Fibroblast of skin of right biceps (primary cell): ENCODE results near the gene POU3F1.

ENCODE experiments used
- DNase-seq: peaks from one replicate; pipeline ENCODE4 v3.0.0-alpha.2; 2013

Gene POU3F1

GRCh38 chr1:38046333-38046883, at the start of gene POU3F1:
TSS of gene POU3F1 (minus strand) at chr1:38046793. CDS start at chr1:38046743, 50 bp downstream.
- no peak for DNase-seq

GRCh38 chr1:38095454-38095931, 48.9 kb upstream of the POU3F1 start:
- no peak for DNase-seq

GRCh38 chr1:38094711-38095290, 48.2 kb upstream of the POU3F1 start:
- DNase-seq: no peak

GRCh38 chr1:38093569-38094520, 47.3 kb upstream of the POU3F1 start:
- DNase-seq: no peak

GRCh38 chr1:38092256-38092655, 45.7 kb upstream of the POU3F1 start:
- no peak for DNase-seq

GRCh38 chr1:38090796-38091195, 44.2 kb upstream of the POU3F1 start:
- DNase-seq: no peak

GRCh38 chr1:38089712-38090360, 43.2 kb upstream of the POU3F1 start:
- no peak for DNase-seq

GRCh38 chr1:38088791-38089190, 42.2 kb upstream of the POU3F1 start:
- no peak for DNase-seq

GRCh38 chr1:38088366-38088765, 41.8 kb upstream of the POU3F1 start:
- DNase-seq: no peak

- DNase-seq: no peak
Measured at GRCh38 chr1:38087676-38088075, 41.1 kb upstream of the POU3F1 start.

GRCh38 chr1:38085666-38086330, 39.2 kb upstream of the POU3F1 start:
- DNase-seq: no peak

GRCh38 chr1:38084700-38085099, 38.1 kb upstream of the POU3F1 start:
- DNase-seq: no peak

GRCh38 chr1:38084113-38084512, 37.5 kb upstream of the POU3F1 start:
- DNase-seq: no peak

GRCh38 chr1:38083541-38083940, 36.9 kb upstream of the POU3F1 start:
- no peak for DNase-seq

- DNase-seq: no peak
Measured at GRCh38 chr1:38082769-38083263, 36.2 kb upstream of the POU3F1 start.

GRCh38 chr1:38079019-38079418, 32.4 kb upstream of the POU3F1 start:
- no peak for DNase-seq

- no peak for DNase-seq
Measured at GRCh38 chr1:38077523-38078147, 31.0 kb upstream of the POU3F1 start.

- DNase-seq: no peak
Measured at GRCh38 chr1:38076455-38076854, 29.9 kb upstream of the POU3F1 start.

- DNase-seq: peak; percentile 32
Measured at GRCh38 chr1:38076038-38076437, 29.4 kb upstream of the POU3F1 start.

- DNase-seq: no peak
Measured at GRCh38 chr1:38075191-38075590, 28.6 kb upstream of the POU3F1 start.

- DNase-seq: no peak
Measured at GRCh38 chr1:38074302-38074677, 27.7 kb upstream of the POU3F1 start.
